Liver (tissue), 9 donors: ENCODE measurements around the gene ZNF205. TPM values are rescaled to one million over a fixed set of nuclear protein-coding genes. Genes with fewer than 3 reads are reported as not detected.

ENCODE experiments used
- DNase-seq: peaks from one replicate; pipeline ENCODE4 v3.0.0-alpha.2; 2017; ENCODE audit warnings: low spot score
- H3K27ac ChIP-seq, 2 donors: one replicate each; pipeline ENCODE4 v1.7.0; 2013; ENCODE audit warnings: inconsistent platforms in 2 of 2, low read length in 2 of 2, control low read depth in 1 of 2, low read depth in 1 of 2, mild to moderate bottlenecking in 1 of 2
- H3K27me3 ChIP-seq, 4 donors: one replicate each; pipeline versions ENCODE4 v1.6.1 to v1.7.0; 2013; ENCODE audit warnings: low read length in 3 of 4, inconsistent platforms in 1 of 4, mild to moderate bottlenecking in 1 of 4, moderate library complexity in 1 of 4; ENCODE audit not compliant: control insufficient read depth in 4 of 4, insufficient read depth in 4 of 4
- H3K36me3 ChIP-seq, 4 donors: one replicate each; pipeline versions ENCODE4 v1.6.1 to v1.7.0; 2013; ENCODE audit warnings: low read length in 3 of 4, mild to moderate bottlenecking in 3 of 4, low read depth in 1 of 4, moderate library complexity in 1 of 4; ENCODE audit not compliant: control insufficient read depth in 4 of 4, insufficient read depth in 3 of 4
- H3K4me1 ChIP-seq, 4 donors: one replicate each; pipeline versions ENCODE4 v1.6.1 to v1.7.0; 2013; ENCODE audit warnings: low read length in 3 of 4, mild to moderate bottlenecking in 3 of 4, moderate library complexity in 1 of 4; ENCODE audit not compliant: control insufficient read depth in 4 of 4, insufficient read depth in 4 of 4
- H3K4me3 ChIP-seq, 3 donors: one replicate each; pipeline versions ENCODE4 v1.6.1 to v1.7.0; 2013; ENCODE audit warnings: low read length in 3 of 3, control low read depth in 1 of 3, low read depth in 1 of 3, mild to moderate bottlenecking in 1 of 3
- H3K9ac ChIP-seq, 2 donors: one replicate each; pipeline ENCODE4 v1.7.0; 2013; ENCODE audit warnings: low read length in 2 of 2, mild to moderate bottlenecking in 2 of 2, moderate library complexity in 2 of 2, control low read depth in 1 of 2, low read depth in 1 of 2
- H3K9me3 ChIP-seq, 4 donors: one replicate each; pipeline versions ENCODE4 v1.6.1 to v1.7.0; 2013; ENCODE audit warnings: low read length in 3 of 4; ENCODE audit not compliant: control insufficient read depth in 4 of 4
- EGR1 ChIP-seq, 2 donors: IDR thresholded peaks; 2 replicates each; pipeline ENCODE4 v1.6.1; 2016 to 2018; ENCODE audit warnings: antibody characterized with exemption in 2 of 2, low read depth in 2 of 2
- FOXA1 ChIP-seq: IDR thresholded peaks from 2 replicates; pipeline ENCODE4 v1.6.1; 2016; ENCODE audit warnings: antibody characterized with exemption
- FOXA2 ChIP-seq: IDR thresholded peaks from 2 replicates; pipeline ENCODE4 v1.6.1; 2016; ENCODE audit warnings: antibody characterized with exemption
- GABPA ChIP-seq, 2 donors: IDR thresholded peaks in 1 of 2; conservative IDR thresholded peaks in 1 of 2; 2 replicates each; pipeline ENCODE4 v1.6.1; 2016; ENCODE audit warnings: antibody characterized with exemption in 2 of 2, mild to moderate bottlenecking in 1 of 2, moderate library complexity in 1 of 2
- HNF4A ChIP-seq, 2 donors: conservative IDR thresholded peaks; 2 replicates each; pipeline ENCODE4 v1.6.1; 2016; ENCODE audit warnings: antibody characterized with exemption in 2 of 2, mild to moderate bottlenecking in 2 of 2
- HNF4G ChIP-seq: IDR thresholded peaks from 2 replicates; pipeline ENCODE4 v1.6.1; 2016; ENCODE audit warnings: antibody characterized with exemption
- JUND ChIP-seq, 2 donors: IDR thresholded peaks; 2 replicates each; pipeline ENCODE4 v1.6.1; 2016; ENCODE audit warnings: antibody characterized with exemption in 2 of 2
- MAX ChIP-seq: IDR thresholded peaks from 2 replicates; pipeline ENCODE4 v1.6.1; 2016; ENCODE audit warnings: antibody characterized with exemption
- NR2F2 ChIP-seq: IDR thresholded peaks from 2 replicates; pipeline ENCODE4 v1.6.1; 2016; ENCODE audit warnings: antibody characterized with exemption
- RAD21 ChIP-seq, 2 donors: IDR thresholded peaks; 2 replicates each; pipeline ENCODE4 v1.6.1; 2016; ENCODE audit warnings: antibody characterized with exemption in 2 of 2, mild to moderate bottlenecking in 2 of 2
- RXRA ChIP-seq, 2 donors: IDR thresholded peaks; 2 replicates each; pipeline ENCODE4 v1.6.1; 2017 to 2018; ENCODE audit warnings: antibody characterized with exemption in 2 of 2, mild to moderate bottlenecking in 1 of 2
- SP1 ChIP-seq: IDR thresholded peaks from 2 replicates; pipeline ENCODE4 v1.6.1; 2018; ENCODE audit warnings: antibody characterized with exemption, mild to moderate bottlenecking
- TAF1 ChIP-seq: conservative IDR thresholded peaks from 2 replicates; pipeline ENCODE4 v1.6.1; 2016; ENCODE audit warnings: antibody characterized with exemption, mild to moderate bottlenecking
- YY1 ChIP-seq: IDR thresholded peaks from 2 replicates; pipeline ENCODE4 v1.6.1; 2016; ENCODE audit warnings: antibody characterized with exemption, mild to moderate bottlenecking
- WGBS: extraction: QIAGEN DNeasy Blood & Tissue Kit; methylation state at CpG from one replicate; pipeline ENCODE4 v1.1.7; 2013; 5-methylcytosine and 5-hydroxymethylcytosine counted together
- polyA plus RNA-seq, 2 donors: library from polyadenylated mRNA; stranded (reverse) in 1 of 2; unstranded in 1 of 2; fragments of 200-250 nt in 1 of 2; fragments of >200 nt in 1 of 2; fragmentation: Nextera tagmentation in 1 of 2; extraction: Ambion mirVana in 1 of 2; gene quantifications; one replicate each; pipeline versions ENCODE4 v1.2.1 to v1.2.3, GENCODE V29; 2013 to 2015
- total RNA-seq, 2 donors: library from RNA; depleted of rRNA; stranded (reverse); fragments of >200 nt; gene quantifications; one replicate each; pipeline ENCODE4 v1.2.3, GENCODE V29; 2014
- TF ChIP-seq, protein P1 (sequence below): IDR thresholded peaks from 2 replicates; pipeline ENCODE4 v1.6.1; 2016; ENCODE audit warnings: antibody characterized with exemption
- TF ChIP-seq, protein P2 (sequence below): IDR thresholded peaks from 2 replicates; pipeline ENCODE4 v1.6.1; 2016; ENCODE audit warnings: antibody characterized with exemption, mild to moderate bottlenecking
- TF ChIP-seq, protein P3 (sequence below): IDR thresholded peaks from 2 replicates; pipeline ENCODE4 v1.6.1; 2016; ENCODE audit warnings: antibody characterized with exemption
- TF ChIP-seq, protein P4 (sequence below): fragments of 150-350 bp; IDR thresholded peaks from 2 replicates; pipeline ENCODE4 v1.5.1; 2017; ENCODE audit warnings: improper control_type of control experiment, low read depth, low read length; ENCODE audit not compliant: missing input control
- donor health status: healthy.
- donor health status: healthy.
- donor health status: healthy.
- donor health status: healthy.
- donor health status: healthy.

Gene ZNF205
- total and polyA plus RNA-seq, 4 donors = 2.0 to 6.9 (median 5.0) TPM

DNA sequence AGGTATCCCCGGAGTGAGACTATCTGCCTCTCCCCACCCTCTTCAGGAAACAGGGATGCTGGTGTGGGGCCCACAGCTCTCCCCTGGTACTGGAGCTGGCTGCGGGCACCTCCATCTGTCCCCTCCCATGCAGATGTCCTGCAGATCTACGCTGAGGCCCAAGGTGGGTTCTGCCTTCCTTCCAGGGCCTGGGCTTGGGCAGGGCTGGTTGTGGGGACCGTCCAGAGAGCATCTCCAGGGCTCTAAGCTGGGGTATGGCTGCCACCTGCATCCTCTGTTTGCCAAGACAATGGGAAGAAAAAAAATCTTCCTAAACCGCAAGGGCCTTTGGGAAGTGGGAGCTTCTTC, 35.3 kb downstream of the ZNF205 start:
- Histone ChIP-seq H3K9ac (no peak overlapping the region), H3K4me1 (peaks cover 11 to 41% (median 25%) of the 10 kb centered on the region in 4 donors)
- DNase-seq = no peak

More for the DNA sequence above, 35.3 kb downstream of the ZNF205 start:
- no peak overlapping the region for H3K4me3 ChIP-seq
- WGBS = 94% methylated on average over 5 of the region's 5 CpGs
- H3K27me3 ChIP-seq = no peaks in the 10 kb centered on the region
- no peak overlapping the region for H3K27ac ChIP-seq
- H3K36me3 ChIP-seq = no peaks in the 10 kb centered on the region
- TF ChIP-seq, protein P1, sequence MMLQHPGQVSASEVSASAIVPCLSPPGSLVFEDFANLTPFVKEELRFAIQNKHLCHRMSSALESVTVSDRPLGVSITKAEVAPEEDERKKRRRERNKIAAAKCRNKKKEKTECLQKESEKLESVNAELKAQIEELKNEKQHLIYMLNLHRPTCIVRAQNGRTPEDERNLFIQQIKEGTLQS = no peak
- TF ChIP-seq GABPA (IDR thresholded peaks at IDR 0.05 in 1 of 2, conservative IDR thresholded peaks at IDR 0.05 in 1 of 2) = no peak
- TF ChIP-seq, protein P2, sequence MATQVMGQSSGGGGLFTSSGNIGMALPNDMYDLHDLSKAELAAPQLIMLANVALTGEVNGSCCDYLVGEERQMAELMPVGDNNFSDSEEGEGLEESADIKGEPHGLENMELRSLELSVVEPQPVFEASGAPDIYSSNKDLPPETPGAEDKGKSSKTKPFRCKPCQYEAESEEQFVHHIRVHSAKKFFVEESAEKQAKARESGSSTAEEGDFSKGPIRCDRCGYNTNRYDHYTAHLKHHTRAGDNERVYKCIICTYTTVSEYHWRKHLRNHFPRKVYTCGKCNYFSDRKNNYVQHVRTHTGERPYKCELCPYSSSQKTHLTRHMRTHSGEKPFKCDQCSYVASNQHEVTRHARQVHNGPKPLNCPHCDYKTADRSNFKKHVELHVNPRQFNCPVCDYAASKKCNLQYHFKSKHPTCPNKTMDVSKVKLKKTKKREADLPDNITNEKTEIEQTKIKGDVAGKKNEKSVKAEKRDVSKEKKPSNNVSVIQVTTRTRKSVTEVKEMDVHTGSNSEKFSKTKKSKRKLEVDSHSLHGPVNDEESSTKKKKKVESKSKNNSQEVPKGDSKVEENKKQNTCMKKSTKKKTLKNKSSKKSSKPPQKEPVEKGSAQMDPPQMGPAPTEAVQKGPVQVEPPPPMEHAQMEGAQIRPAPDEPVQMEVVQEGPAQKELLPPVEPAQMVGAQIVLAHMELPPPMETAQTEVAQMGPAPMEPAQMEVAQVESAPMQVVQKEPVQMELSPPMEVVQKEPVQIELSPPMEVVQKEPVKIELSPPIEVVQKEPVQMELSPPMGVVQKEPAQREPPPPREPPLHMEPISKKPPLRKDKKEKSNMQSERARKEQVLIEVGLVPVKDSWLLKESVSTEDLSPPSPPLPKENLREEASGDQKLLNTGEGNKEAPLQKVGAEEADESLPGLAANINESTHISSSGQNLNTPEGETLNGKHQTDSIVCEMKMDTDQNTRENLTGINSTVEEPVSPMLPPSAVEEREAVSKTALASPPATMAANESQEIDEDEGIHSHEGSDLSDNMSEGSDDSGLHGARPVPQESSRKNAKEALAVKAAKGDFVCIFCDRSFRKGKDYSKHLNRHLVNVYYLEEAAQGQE = no peak
- TF ChIP-seq, protein P3, sequence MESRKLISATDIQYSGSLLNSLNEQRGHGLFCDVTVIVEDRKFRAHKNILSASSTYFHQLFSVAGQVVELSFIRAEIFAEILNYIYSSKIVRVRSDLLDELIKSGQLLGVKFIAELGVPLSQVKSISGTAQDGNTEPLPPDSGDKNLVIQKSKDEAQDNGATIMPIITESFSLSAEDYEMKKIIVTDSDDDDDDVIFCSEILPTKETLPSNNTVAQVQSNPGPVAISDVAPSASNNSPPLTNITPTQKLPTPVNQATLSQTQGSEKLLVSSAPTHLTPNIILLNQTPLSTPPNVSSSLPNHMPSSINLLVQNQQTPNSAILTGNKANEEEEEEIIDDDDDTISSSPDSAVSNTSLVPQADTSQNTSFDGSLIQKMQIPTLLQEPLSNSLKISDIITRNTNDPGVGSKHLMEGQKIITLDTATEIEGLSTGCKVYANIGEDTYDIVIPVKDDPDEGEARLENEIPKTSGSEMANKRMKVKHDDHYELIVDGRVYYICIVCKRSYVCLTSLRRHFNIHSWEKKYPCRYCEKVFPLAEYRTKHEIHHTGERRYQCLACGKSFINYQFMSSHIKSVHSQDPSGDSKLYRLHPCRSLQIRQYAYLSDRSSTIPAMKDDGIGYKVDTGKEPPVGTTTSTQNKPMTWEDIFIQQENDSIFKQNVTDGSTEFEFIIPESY = no peak
- TF ChIP-seq YY1 = no peak
- no peak for TF ChIP-seq EGR1 (IDR thresholded peaks at IDR 0.05; ENCODE audit: low read depth in 2 of 2)
- TF ChIP-seq MAX = no peak
- TF ChIP-seq JUND (IDR thresholded peaks at IDR 0.05) = no peak
- no peak for TF ChIP-seq FOXA2
- no peak for TF ChIP-seq FOXA1
- TF ChIP-seq SP1 = no peak
- TF ChIP-seq RXRA (IDR thresholded peaks at IDR 0.05) = no peak
- no peak for TF ChIP-seq RAD21 (IDR thresholded peaks at IDR 0.05)
- TF ChIP-seq, protein P4, sequence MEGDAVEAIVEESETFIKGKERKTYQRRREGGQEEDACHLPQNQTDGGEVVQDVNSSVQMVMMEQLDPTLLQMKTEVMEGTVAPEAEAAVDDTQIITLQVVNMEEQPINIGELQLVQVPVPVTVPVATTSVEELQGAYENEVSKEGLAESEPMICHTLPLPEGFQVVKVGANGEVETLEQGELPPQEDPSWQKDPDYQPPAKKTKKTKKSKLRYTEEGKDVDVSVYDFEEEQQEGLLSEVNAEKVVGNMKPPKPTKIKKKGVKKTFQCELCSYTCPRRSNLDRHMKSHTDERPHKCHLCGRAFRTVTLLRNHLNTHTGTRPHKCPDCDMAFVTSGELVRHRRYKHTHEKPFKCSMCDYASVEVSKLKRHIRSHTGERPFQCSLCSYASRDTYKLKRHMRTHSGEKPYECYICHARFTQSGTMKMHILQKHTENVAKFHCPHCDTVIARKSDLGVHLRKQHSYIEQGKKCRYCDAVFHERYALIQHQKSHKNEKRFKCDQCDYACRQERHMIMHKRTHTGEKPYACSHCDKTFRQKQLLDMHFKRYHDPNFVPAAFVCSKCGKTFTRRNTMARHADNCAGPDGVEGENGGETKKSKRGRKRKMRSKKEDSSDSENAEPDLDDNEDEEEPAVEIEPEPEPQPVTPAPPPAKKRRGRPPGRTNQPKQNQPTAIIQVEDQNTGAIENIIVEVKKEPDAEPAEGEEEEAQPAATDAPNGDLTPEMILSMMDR = no peak
- TF ChIP-seq HNF4G = no peak
- no peak for TF ChIP-seq TAF1
- no peak for TF ChIP-seq HNF4A (conservative IDR thresholded peaks at IDR 0.05)
- no peak for TF ChIP-seq NR2F2
- no peaks in the 10 kb centered on the region for H3K9me3 ChIP-seq
